Kidney (tissue), 14 donors: ENCODE data around the gene GALR2. TPM values are rescaled to one million over a fixed set of nuclear protein-coding genes. Genes with fewer than 3 reads are reported as not detected.

Experiments used
- DNase-seq, 5 donors: peaks; one replicate each; pipeline ENCODE4 v3.0.0-alpha.2; 2013 to 2020
- FAIRE-seq: peaks from 2 replicates; lab custom pipeline; 2012; peaks lifted over from hg19 to GRCh38; lab: Jason Lieb, UNC
- H3K27ac ChIP-seq, 2 donors: one replicate each; pipeline ENCODE4 v1.7.0; 2013; ENCODE audit warnings: low read depth in 2 of 2, low read length in 2 of 2, inconsistent platforms in 1 of 2
- H3K27me3 ChIP-seq: one replicate; pipeline ENCODE4 v1.7.1; 2013; ENCODE audit warnings: low read length, inconsistent platforms; ENCODE audit not compliant: control insufficient read depth, insufficient read depth
- H3K36me3 ChIP-seq, 3 donors: one replicate each; pipeline versions ENCODE4 v1.7.0 to v1.7.1; 2013; ENCODE audit warnings: low read length in 3 of 3, control low read depth in 1 of 3, inconsistent platforms in 1 of 3; ENCODE audit not compliant: insufficient read depth in 3 of 3, control insufficient read depth in 2 of 3
- H3K4me1 ChIP-seq, 3 donors: one replicate each; pipeline versions ENCODE4 v1.7.0 to v1.7.1; 2013; ENCODE audit warnings: low read length in 3 of 3, inconsistent platforms in 1 of 3, low read depth in 1 of 3; ENCODE audit not compliant: control insufficient read depth in 2 of 3, insufficient read depth in 2 of 3
- H3K4me3 ChIP-seq, 3 donors: one replicate each; pipeline versions ENCODE4 v1.7.0 to v1.8.1; 2013; ENCODE audit warnings: low read length in 3 of 3, control low read depth in 1 of 3, inconsistent platforms in 1 of 3
- H3K9ac ChIP-seq, 3 donors: one replicate each; pipeline versions ENCODE4 v1.7.0 to v1.7.1; 2013; ENCODE audit warnings: low read length in 3 of 3, control low read depth in 1 of 3, inconsistent platforms in 1 of 3
- H3K9me3 ChIP-seq, 3 donors: one replicate each; pipeline versions ENCODE4 v1.7.0 to v1.7.1; 2013; ENCODE audit warnings: low read length in 3 of 3, control low read depth in 1 of 3, inconsistent platforms in 1 of 3; ENCODE audit not compliant: control insufficient read depth in 2 of 3, insufficient read depth in 1 of 3
- CTCF ChIP-seq: IDR thresholded peaks from 3 replicates; pipeline ENCODE4 v1.5.1; 2012; ENCODE audit warnings: mild to moderate bottlenecking, moderate library complexity, borderline replicate concordance; ENCODE audit not compliant: insufficient read depth; ENCODE audit errors: extremely low read depth
- intact Hi-C: fragments of 100-400 bp; cut with DNase I; formaldehyde crosslinking; loops from one replicate; pipeline ENCODE4 v1.11.1; 2022
- microRNA-seq: library from miRNA; unstranded; fragments of <30 nt; microRNA quantifications from one replicate; pipeline ENCODE4 v1.2.0, GENCODE V29; 2020
- polyA plus RNA-seq: library from polyadenylated mRNA; stranded (reverse); fragments of 350-450 nt; fragmentation: Illumina TruSeq; extraction: RNeasy Lipid Tissue Mini Kit (QIAGEN cat#74804); gene quantifications from one replicate; pipeline ENCODE4 v1.2.3, GENCODE V29; 2014; ENCODE audit warnings: low read depth, low replicate concordance; ENCODE audit not compliant: insufficient read depth
- total RNA-seq: library from RNA; stranded (reverse); fragmentation: NEBNext Ultra II Directional; extraction: Animal tissue kit (Norgen Biotek cat#: 25700); gene quantifications from one replicate; pipeline ENCODE4 v1.2.1, GENCODE V29; 2021
- donor health status: control.
- donor health status: control.
- donor health status: control.
- donor health status: control.
- donor health status: control.
- donor health status: DM: yes; HTN: yes; CAD: no.
- donor health status: Normal renal cell carcinoma (clear cell type).

The GALR2 gene
- total and polyA plus RNA-seq, 2 donors from 2014 or later = not detected

- intact Hi-C loops = loop anchor here (5.0 kb wide), 1 partner anchor 153 kb away; no protein-coding TSS in a partner anchor
- H3K27ac ChIP-seq = no peak overlapping the region
- H3K27me3 ChIP-seq = no peaks in the 10 kb centered on the region
- H3K4me3 ChIP-seq = no peak overlapping the region
- H3K36me3 ChIP-seq = no peaks in the 10 kb centered on the region
- no peaks in the 10 kb centered on the region for H3K9me3 ChIP-seq
- no peak overlapping the region for H3K9ac ChIP-seq
- DNase-seq = peak in 1 of 5 donors; percentile 42
- no peak for TF ChIP-seq CTCF
- FAIRE-seq = no peak
- H3K4me1 ChIP-seq = peaks cover 0 to 6% (median 0%) of the 10 kb centered on the region in 3 donors
Observed at GRCh38 chr17:76124582-76125390, 50.2 kb downstream of the GALR2 start.

GRCh38 chr17:76125391-76125675 is 50.8 kb downstream of the GALR2 start:
- intact Hi-C loops = no loop called here
- no peak overlapping the region for H3K4me3 ChIP-seq
- FAIRE-seq = no peak

GRCh38 chr17:76125922-76126321 is 51.3 kb downstream of the GALR2 start:
- H3K9me3 ChIP-seq = no peaks in the 10 kb centered on the region
- H3K4me1 ChIP-seq = peaks cover 0 to 6% (median 0%) of the 10 kb centered on the region in 3 donors
- no peak for TF ChIP-seq CTCF
- H3K4me3 ChIP-seq = no peak overlapping the region
- DNase-seq = no peak
- no peaks in the 10 kb centered on the region for H3K36me3 ChIP-seq
- H3K27me3 ChIP-seq = no peaks in the 10 kb centered on the region
- intact Hi-C loops = no loop called here
- H3K27ac ChIP-seq = no peak overlapping the region
- H3K9ac ChIP-seq = no peak overlapping the region
- no peak for FAIRE-seq

More at GRCh38 chr17:76125391-76125675, 50.8 kb downstream of the GALR2 start:
- Histone ChIP-seq H3K4me1 (peaks cover 0 to 6% (median 0%) of the 10 kb centered on the region in 3 donors), H3K27me3 (no peaks in the 10 kb centered on the region), H3K36me3 (no peaks in the 10 kb centered on the region), H3K9me3 (no peaks in the 10 kb centered on the region), H3K27ac (no peak overlapping the region), H3K9ac (no peak overlapping the region)
- no peak for TF ChIP-seq CTCF
- DNase-seq = no peak

Small RNA genes within 50 kb of the gene (microRNA-seq; reads per million reads assigned to microRNA genes)
- 2.4 reads per million for gene MIR6868

Other genes with a start within 250 kb of the GALR2 start
- gene UNC13D, start 230.4 kb upstream of the GALR2 start, total RNA-seq = 26.1 TPM
- 3.8 TPM for gene UNC13D, start 230.4 kb upstream of the GALR2 start, polyA plus RNA-seq
- gene WBP2, start 219.4 kb upstream of the GALR2 start, total RNA-seq = 135 TPM
- 151 TPM for gene WBP2, start 219.4 kb upstream of the GALR2 start, polyA plus RNA-seq
- gene TRIM47, start 196.2 kb upstream of the GALR2 start, total RNA-seq = 118 TPM
- 95.0 TPM for gene TRIM47, start 196.2 kb upstream of the GALR2 start, polyA plus RNA-seq
- 23.6 TPM for gene TRIM65, start 177.8 kb upstream of the GALR2 start, total RNA-seq
- gene TRIM65, start 177.8 kb upstream of the GALR2 start, polyA plus RNA-seq = 11.5 TPM
- gene MRPL38, start 169.9 kb upstream of the GALR2 start, total RNA-seq = 89.8 TPM
- gene MRPL38, start 169.9 kb upstream of the GALR2 start, polyA plus RNA-seq = 114 TPM
- gene FBF1, start 133.7 kb upstream of the GALR2 start, total RNA-seq = 11.5 TPM
- gene FBF1, start 133.7 kb upstream of the GALR2 start, polyA plus RNA-seq = 5.7 TPM
- 60.6 TPM for gene ACOX1, start 95.6 kb upstream of the GALR2 start, total RNA-seq
- 24.7 TPM for gene ACOX1, start 95.6 kb upstream of the GALR2 start, polyA plus RNA-seq
- gene TEN1, start 95.5 kb upstream of the GALR2 start, total RNA-seq = 21.3 TPM
- gene TEN1, start 95.5 kb upstream of the GALR2 start, polyA plus RNA-seq = 40.8 TPM
- gene CDK3, start 73.9 kb upstream of the GALR2 start, total RNA-seq = 7.1 TPM
- gene CDK3, start 73.9 kb upstream of the GALR2 start, polyA plus RNA-seq = 7.4 TPM
- gene EVPL, start 47.5 kb upstream of the GALR2 start, total RNA-seq = 23.5 TPM
- 11.1 TPM for gene EVPL, start 47.5 kb upstream of the GALR2 start, polyA plus RNA-seq
- 68.1 TPM for gene SRP68, start 2.3 kb upstream of the GALR2 start, total RNA-seq
- gene SRP68, start 2.3 kb upstream of the GALR2 start, polyA plus RNA-seq = 52.7 TPM
- 0.22 TPM for gene ZACN, start 4.4 kb downstream of the GALR2 start, total RNA-seq
- gene ZACN, start 4.4 kb downstream of the GALR2 start, polyA plus RNA-seq = not detected
- gene EXOC7, start 29.0 kb downstream of the GALR2 start, total RNA-seq = 143 TPM
- 83.2 TPM for gene EXOC7, start 29.0 kb downstream of the GALR2 start, polyA plus RNA-seq
- 6.8 TPM for gene FOXJ1, start 66.5 kb downstream of the GALR2 start, total RNA-seq
- gene FOXJ1, start 66.5 kb downstream of the GALR2 start, polyA plus RNA-seq = 3.4 TPM
- 4.8 TPM for gene RNF157, start 165.7 kb downstream of the GALR2 start, total RNA-seq
- gene RNF157, start 165.7 kb downstream of the GALR2 start, polyA plus RNA-seq = 12.4 TPM
- 54.3 TPM for gene UBALD2, start 190.6 kb downstream of the GALR2 start, total RNA-seq
- 59.1 TPM for gene UBALD2, start 190.6 kb downstream of the GALR2 start, polyA plus RNA-seq
- 2.0 TPM for gene QRICH2, start 233.5 kb downstream of the GALR2 start, total RNA-seq
- 2.5 TPM for gene QRICH2, start 233.5 kb downstream of the GALR2 start, polyA plus RNA-seq